Esophagus squamous epithelium (tissue), 4 donors: ENCODE results near the gene ADGRF3.

ENCODE experiments used
- CTCF ChIP-seq, 6 experiments: fragments of 450-650 bp in 4 of 6; fragments of 200-600 bp in 2 of 6; sonication (generic) in 2 of 6; IDR thresholded peaks; one replicate each; pipeline ENCODE4 v1.5.1; 2016 to 2019; ENCODE audit warnings: antibody characterized with exemption in 6 of 6, mild to moderate bottlenecking in 4 of 6, moderate library complexity in 4 of 6
- POLR2A ChIP-seq, 4 donors: fragments of 450-650 bp; IDR thresholded peaks; one replicate each; pipeline ENCODE4 v1.6.1; 2017; ENCODE audit warnings: antibody characterized with exemption in 4 of 4, mild to moderate bottlenecking in 4 of 4, moderate library complexity in 3 of 4

DNA sequence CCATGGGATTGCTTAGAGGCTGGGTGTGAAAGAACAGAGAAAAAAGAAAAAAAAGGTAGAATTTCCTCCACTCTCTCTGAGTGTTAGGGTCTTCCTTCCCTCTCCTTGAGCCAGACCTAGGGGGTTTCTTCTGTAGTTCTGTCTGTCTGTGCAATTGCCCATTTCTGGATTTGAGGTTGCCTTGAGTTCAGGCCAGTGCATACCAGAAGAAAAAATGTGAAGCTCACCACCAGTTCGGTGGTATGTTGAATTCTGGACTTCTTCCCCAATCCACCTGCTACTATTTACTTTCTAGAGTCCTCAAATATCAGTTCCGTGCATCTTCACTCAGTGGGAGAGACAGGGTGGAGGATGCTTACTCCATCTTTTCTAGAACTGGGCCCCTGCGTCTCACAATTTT is 16.0 kb downstream of the ADGRF3 start:
- TF ChIP-seq POLR2A (IDR thresholded peaks at IDR 0.05), result no peak
- no peak for TF ChIP-seq CTCF (IDR thresholded peaks at IDR 0.05)
